OCI-LY7 (cell line): Measurements from ENCODE around the gene GULP1.

Source experiments
- CTCF ChIP-seq: fragments of 200-600 bp; sonication (generic); conservative IDR thresholded peaks from 2 replicates; pipeline ENCODE4 v1.5.1; 2014; ENCODE audit warnings: mild to moderate bottlenecking, antibody characterized with exemption, low read length, moderate library complexity, mixed read lengths
- EZH2phosphoT487 ChIP-seq: fragments of 200-600 bp; sonication (generic); IDR thresholded peaks from 2 replicates; pipeline ENCODE4 v1.6.1; 2018; ENCODE audit warnings: low read depth, borderline replicate concordance, mild to moderate bottlenecking, mixed run types, antibody characterized with exemption, low read length, moderate library complexity, mixed read lengths

GRCh38 chr2:188414869-188415753 is 123.4 kb downstream of the GULP1 start:
- TF ChIP-seq CTCF (no peak), EZH2phosphoT487 (no peak)
